ENCODE measurements around the gene PLXDC2. TPM values are rescaled to one million over a fixed set of nuclear protein-coding genes. Genes with fewer than 3 reads are reported as not detected.

The PLXDC2 gene
- total RNA-seq, 5 donors from 2014 or later (not counting 1 experiment from before 2014, with no cell fraction given) = 0.49 to 1.1 (median 0.56) TPM

GRCh38 chr10:19811540-19811939, 4.7 kb upstream of the PLXDC2 start:
- Mint-ChIP-seq H3K36me3 (no peaks in the 10 kb centered on the region), H3K27ac (no peak overlapping the region), H3K4me3 (no peak overlapping the region), H3K27me3 (peaks cover 20 to 23% of the 10 kb centered on the region in 2 donors), H3K4me1 (peaks cover 0 to 5% (median 1%) of the 10 kb centered on the region in 3 donors), H3K9me3 (peaks cover 0 to 5% (median 0%) of the 10 kb centered on the region in 3 donors)
- DNase-seq (no peak), ATAC-seq (replicated peaks in 1 of 4) (no peak)
- POLR2A ChIA-PET = no interaction called here
- CTCF ChIA-PET = no interaction called here
- WGBS (ENCODE audit: insufficient coverage) = no CpG with 5 or more reads among the region's 1 CpG
- Histone ChIP-seq H3K27me3 (replicated peaks in 1 of 2; ENCODE audit: control insufficient read depth in 2 of 2, extremely low read depth in 1 of 2, insufficient read depth in 2 of 2, low read length in 1 of 2) (peaks cover 0 to 15% of the 10 kb centered on the region in 2 experiments), H3K27ac (ENCODE audit: low read length) (no peak overlapping the region), H3K36me3 (ENCODE audit: control insufficient read depth in 2 of 2, extremely low read depth in 1 of 2, insufficient read depth in 1 of 2, low read length in 1 of 2) (no peaks in the 10 kb centered on the region), H3K9me3 (no peaks in the 10 kb centered on the region), H3K4me3 (ENCODE audit: control insufficient read depth in 1 of 2, extremely low read depth in 1 of 2, low read length in 1 of 2) (no peak overlapping the region), H3K4me1 (ENCODE audit: control insufficient read depth in 1 of 2, extremely low read depth in 1 of 2, insufficient read depth in 2 of 2, low read length in 2 of 2) (peaks cover 0 to 4% of the 10 kb centered on the region in 2 experiments)

GRCh38 chr10:19812976-19813375, 3.3 kb upstream of the PLXDC2 start:
- H3K4me1 Mint-ChIP-seq = peaks cover 4 to 9% (median 4%) of the 10 kb centered on the region in 3 donors
- ChIA-PET CTCF (no interaction called here), POLR2A (no interaction called here)
- no peak overlapping the region for H3K4me3 Mint-ChIP-seq
- H3K36me3 Mint-ChIP-seq = no peaks in the 10 kb centered on the region
- no peak overlapping the region for H3K27ac Mint-ChIP-seq
- H3K27me3 ChIP-seq (replicated peaks in 1 of 2; ENCODE audit: control insufficient read depth in 2 of 2, extremely low read depth in 1 of 2, insufficient read depth in 2 of 2, low read length in 1 of 2) = peaks cover 2 to 29% of the 10 kb centered on the region in 2 experiments
- no peak overlapping the region for H3K27ac ChIP-seq (ENCODE audit: low read length)
- peaks cover 0 to 5% (median 0%) of the 10 kb centered on the region in 3 donors for H3K9me3 Mint-ChIP-seq
- ATAC-seq (replicated peaks in 1 of 4) (no peak), DNase-seq (no peak)
- no CpG with 5 or more reads among the region's 3 CpGs for WGBS (ENCODE audit: insufficient coverage)
- peaks cover 0 to 4% of the 10 kb centered on the region in 2 experiments for H3K4me1 ChIP-seq (ENCODE audit: control insufficient read depth in 1 of 2, extremely low read depth in 1 of 2, insufficient read depth in 2 of 2, low read length in 2 of 2)
- H3K9me3 ChIP-seq = no peaks in the 10 kb centered on the region
- H3K36me3 ChIP-seq (ENCODE audit: control insufficient read depth in 2 of 2, extremely low read depth in 1 of 2, insufficient read depth in 1 of 2, low read length in 1 of 2) = no peaks in the 10 kb centered on the region
- peaks cover 31 to 33% of the 10 kb centered on the region in 2 donors for H3K27me3 Mint-ChIP-seq
- no peak overlapping the region for H3K4me3 ChIP-seq (ENCODE audit: control insufficient read depth in 1 of 2, extremely low read depth in 1 of 2, low read length in 1 of 2)

- no peaks in the 10 kb centered on the region for H3K36me3 ChIP-seq (ENCODE audit: control insufficient read depth in 2 of 2, extremely low read depth in 1 of 2, insufficient read depth in 1 of 2, low read length in 1 of 2)
- H3K4me1 ChIP-seq (ENCODE audit: control insufficient read depth in 1 of 2, extremely low read depth in 1 of 2, insufficient read depth in 2 of 2, low read length in 2 of 2) = peaks cover 0 to 4% of the 10 kb centered on the region in 2 experiments
- Mint-ChIP-seq H3K9me3 (no peaks in the 10 kb centered on the region), H3K4me1 (peaks cover 4 to 9% (median 4%) of the 10 kb centered on the region in 3 donors), H3K27ac (no peak overlapping the region), H3K27me3 (peaks cover 37 to 39% of the 10 kb centered on the region in 2 donors), H3K36me3 (no peaks in the 10 kb centered on the region), H3K4me3 (peak overlapping the region in 1 of 3 donors; percentile 22)
- CTCF ChIA-PET = no interaction called here
- H3K27ac ChIP-seq (ENCODE audit: low read length) = no peak overlapping the region
- DNase-seq (no peak), ATAC-seq (replicated peaks in 1 of 4) (no peak)
- WGBS (ENCODE audit: insufficient coverage) = 2% methylated on average over 22 of the region's 33 CpGs
- H3K27me3 ChIP-seq (replicated peaks in 1 of 2; ENCODE audit: control insufficient read depth in 2 of 2, extremely low read depth in 1 of 2, insufficient read depth in 2 of 2, low read length in 1 of 2) = peaks cover 3 to 29% of the 10 kb centered on the region in 2 experiments
- H3K9me3 ChIP-seq = no peaks in the 10 kb centered on the region
- H3K4me3 ChIP-seq (ENCODE audit: control insufficient read depth in 1 of 2, extremely low read depth in 1 of 2, low read length in 1 of 2) = peak overlapping the region in 1 of 2 donors; percentile 44
- POLR2A ChIA-PET = no interaction called here
Observed at GRCh38 chr10:19815036-19815730, 1.0 kb upstream of the PLXDC2 start.

- Mint-ChIP-seq H3K4me3 (peak overlapping the region in 2 of 3 donors; percentile 17 to 45), H3K27me3 (peaks cover 37 to 39% of the 10 kb centered on the region in 2 donors), H3K4me1 (peaks cover 4 to 9% (median 4%) of the 10 kb centered on the region in 3 donors), H3K9me3 (no peaks in the 10 kb centered on the region), H3K27ac (no peak overlapping the region), H3K36me3 (no peaks in the 10 kb centered on the region)
- Histone ChIP-seq H3K4me1 (ENCODE audit: control insufficient read depth in 1 of 2, extremely low read depth in 1 of 2, insufficient read depth in 2 of 2, low read length in 2 of 2) (peaks cover 0 to 4% of the 10 kb centered on the region in 2 experiments), H3K4me3 (ENCODE audit: control insufficient read depth in 1 of 2, extremely low read depth in 1 of 2, low read length in 1 of 2) (peak overlapping the region in 1 of 2 donors; percentile 57), H3K36me3 (ENCODE audit: control insufficient read depth in 2 of 2, extremely low read depth in 1 of 2, insufficient read depth in 1 of 2, low read length in 1 of 2) (no peaks in the 10 kb centered on the region), H3K9me3 (no peaks in the 10 kb centered on the region), H3K27ac (ENCODE audit: low read length) (no peak overlapping the region), H3K27me3 (replicated peaks in 1 of 2; ENCODE audit: control insufficient read depth in 2 of 2, extremely low read depth in 1 of 2, insufficient read depth in 2 of 2, low read length in 1 of 2) (peaks cover 3 to 29% of the 10 kb centered on the region in 2 experiments)
- CTCF ChIA-PET = no interaction called here
- peak in 1 of 35 experiments; percentile 5 for DNase-seq
- 2% methylated on average over 43 of the region's 57 CpGs for WGBS (ENCODE audit: insufficient coverage)
- peak in 1 of 4 experiments; percentile 34 for ATAC-seq (replicated peaks in 1 of 4)
- POLR2A ChIA-PET = no interaction called here
Observed at GRCh38 chr10:19815731-19816410, 361 bp upstream of the PLXDC2 start.

GRCh38 chr10:19817231-19817933, 1.1 kb downstream of the PLXDC2 start:
- no peak overlapping the region for H3K27ac ChIP-seq (ENCODE audit: low read length)
- CTCF ChIA-PET = no interaction called here

GRCh38 chr10:19818876-19819275, 2.6 kb downstream of the PLXDC2 start:
- Mint-ChIP-seq H3K4me3 (no peak overlapping the region), H3K27ac (no peak overlapping the region), H3K27me3 (peaks cover 32 to 36% of the 10 kb centered on the region in 2 donors), H3K9me3 (peaks cover 0 to 4% (median under 1%) of the 10 kb centered on the region in 3 donors), H3K4me1 (peaks cover 4 to 9% (median 4%) of the 10 kb centered on the region in 3 donors), H3K36me3 (no peaks in the 10 kb centered on the region)
- H3K4me1 ChIP-seq (ENCODE audit: control insufficient read depth in 1 of 2, extremely low read depth in 1 of 2, insufficient read depth in 2 of 2, low read length in 2 of 2) = peaks cover 0 to 4% of the 10 kb centered on the region in 2 experiments
- H3K36me3 ChIP-seq (ENCODE audit: control insufficient read depth in 2 of 2, extremely low read depth in 1 of 2, insufficient read depth in 1 of 2, low read length in 1 of 2) = no peaks in the 10 kb centered on the region
- ATAC-seq (replicated peaks in 1 of 4) (no peak), DNase-seq (no peak)
- ChIA-PET POLR2A (interaction anchor here in 1 of 2 donors (0.6 kb wide), 1 partner anchor 156 kb away, joined by 4 read pairs; no protein-coding TSS in a partner anchor), CTCF (interaction anchor here in 1 of 2 donors (0.7 kb wide), 1 partner anchor 24 kb away, joined by 3 read pairs; no protein-coding TSS in a partner anchor)
- H3K27ac ChIP-seq (ENCODE audit: low read length) = no peak overlapping the region
- no peaks in the 10 kb centered on the region for H3K9me3 ChIP-seq
- no CpG with 5 or more reads among the region's 1 CpG for WGBS (ENCODE audit: insufficient coverage)
- no peak overlapping the region for H3K4me3 ChIP-seq (ENCODE audit: control insufficient read depth in 1 of 2, extremely low read depth in 1 of 2, low read length in 1 of 2)
- peaks cover 3 to 29% of the 10 kb centered on the region in 2 experiments for H3K27me3 ChIP-seq (replicated peaks in 1 of 2; ENCODE audit: control insufficient read depth in 2 of 2, extremely low read depth in 1 of 2, insufficient read depth in 2 of 2, low read length in 1 of 2)

More at GRCh38 chr10:19817231-19817933, 1.1 kb downstream of the PLXDC2 start:
- Histone ChIP-seq H3K36me3 (ENCODE audit: control insufficient read depth in 2 of 2, extremely low read depth in 1 of 2, insufficient read depth in 1 of 2, low read length in 1 of 2) (no peaks in the 10 kb centered on the region), H3K9me3 (no peaks in the 10 kb centered on the region), H3K4me3 (ENCODE audit: control insufficient read depth in 1 of 2, extremely low read depth in 1 of 2, low read length in 1 of 2) (peak overlapping the region in 1 of 2 donors; percentile 12), H3K27me3 (replicated peaks in 1 of 2; ENCODE audit: control insufficient read depth in 2 of 2, extremely low read depth in 1 of 2, insufficient read depth in 2 of 2, low read length in 1 of 2) (peaks cover 3 to 29% of the 10 kb centered on the region in 2 experiments), H3K4me1 (ENCODE audit: control insufficient read depth in 1 of 2, extremely low read depth in 1 of 2, insufficient read depth in 2 of 2, low read length in 2 of 2) (peaks cover 0 to 4% of the 10 kb centered on the region in 2 experiments)
- H3K4me3 Mint-ChIP-seq = peak overlapping the region; percentile 17 to 45 (median 41)
- H3K27me3 Mint-ChIP-seq = peaks cover 39 to 41% of the 10 kb centered on the region in 2 donors
- WGBS (ENCODE audit: insufficient coverage) = 7% methylated on average over 8 of the region's 27 CpGs
- no peak overlapping the region for H3K27ac Mint-ChIP-seq
- no peaks in the 10 kb centered on the region for H3K36me3 Mint-ChIP-seq
- H3K9me3 Mint-ChIP-seq = peaks cover 0 to 4% (median 0%) of the 10 kb centered on the region in 3 donors
- ATAC-seq (replicated peaks in 1 of 4) (no peak), DNase-seq (no peak)
- H3K4me1 Mint-ChIP-seq = peaks cover 4 to 9% (median 4%) of the 10 kb centered on the region in 3 donors
- POLR2A ChIA-PET = no interaction called here

Data from T-cell (primary cell).